Measurements from ENCODE around the gene WAS.

- no peak for TF ChIP-seq CTCF (conservative IDR thresholded peaks at IDR 0.05)
- TF ChIP-seq ZFX (IDR thresholded peaks at IDR 0.05): no peak
Measured at GRCh38 chrX:48711162-48711928, 27.7 kb downstream of the WAS start.
